GM23248 (cell line): Measurements from ENCODE around the gene WDR87. TPM values are rescaled to one million over a fixed set of nuclear protein-coding genes. Genes with fewer than 3 reads are reported as not detected.
"Not testable (repeated sequence)": the region's sequence is repeated elsewhere in the genome, so short reads cannot be mapped to it uniquely, and the experiment has no call there.

ENCODE experiments used
- DNase-seq: peaks from one replicate; pipeline ENCODE4 v3.0.0-alpha.2; 2015
- H2AFZ ChIP-seq: fragments of 200-600 bp; sonication (generic); 2 replicates; pipeline ENCODE4 v1.6.1; 2016; ENCODE audit warnings: antibody characterized with exemption
- H3F3A ChIP-seq: fragments of 200-600 bp; sonication (generic); 2 replicates; pipeline ENCODE4 v1.6.1; 2016; ENCODE audit warnings: mild to moderate bottlenecking, antibody characterized with exemption, mixed run types; ENCODE audit not compliant: insufficient read depth
- H3K27ac ChIP-seq: fragments of 200-600 bp; sonication (generic); 2 replicates; pipeline ENCODE4 v1.5.1; 2016; ENCODE audit warnings: mild to moderate bottlenecking
- H3K27me3 ChIP-seq: fragments of 200-600 bp; sonication (generic); replicated peaks from 2 replicates; pipeline ENCODE4 v1.6.1; 2016; ENCODE audit warnings: mild to moderate bottlenecking; ENCODE audit not compliant: insufficient read depth
- H3K36me3 ChIP-seq: fragments of 200-600 bp; sonication (generic); 2 replicates; pipeline ENCODE4 v1.6.1; 2016; ENCODE audit warnings: low read depth, mild to moderate bottlenecking
- H3K4me1 ChIP-seq: fragments of 200-600 bp; sonication (generic); 2 replicates; pipeline ENCODE4 v1.6.1; 2016; ENCODE audit warnings: mild to moderate bottlenecking; ENCODE audit not compliant: insufficient read depth
- H3K4me2 ChIP-seq: fragments of 200-600 bp; sonication (generic); one replicate; pipeline ENCODE4 v1.6.1; 2016; ENCODE audit warnings: mild to moderate bottlenecking; ENCODE audit not compliant: unreplicated experiment
- H3K4me3 ChIP-seq: fragments of 200-600 bp; sonication (generic); 2 replicates; pipeline ENCODE4 v1.5.1; 2016; ENCODE audit warnings: mild to moderate bottlenecking
- H3K79me2 ChIP-seq: fragments of 200-600 bp; sonication (generic); 2 replicates; pipeline ENCODE4 v1.6.1; 2016; ENCODE audit warnings: mild to moderate bottlenecking; ENCODE audit not compliant: insufficient read depth
- H3K9ac ChIP-seq: fragments of 200-600 bp; sonication (generic); 2 replicates; pipeline ENCODE4 v1.6.1; 2016; ENCODE audit warnings: mild to moderate bottlenecking
- H3K9me2 ChIP-seq: fragments of 200-600 bp; sonication (generic); 2 replicates; pipeline ENCODE4 v1.6.1; 2016; ENCODE audit warnings: mixed run types, mild to moderate bottlenecking, moderate library complexity; ENCODE audit not compliant: insufficient read depth
- H3K9me3 ChIP-seq: fragments of 200-600 bp; sonication (generic); one replicate; pipeline ENCODE4 v1.6.1; 2017; ENCODE audit warnings: low read depth
- H4K20me1 ChIP-seq: fragments of 200-600 bp; sonication (generic); 2 replicates; pipeline ENCODE4 v1.6.0; 2016; ENCODE audit not compliant: insufficient read depth
- EZH2 ChIP-seq: fragments of 200-600 bp; sonication (generic); IDR thresholded peaks from 2 replicates; pipeline ENCODE4 v1.6.1; 2018; ENCODE audit warnings: antibody characterized with exemption, mild to moderate bottlenecking; ENCODE audit not compliant: insufficient read depth, poor library complexity, severe bottlenecking
- EZH2phosphoT487 ChIP-seq: fragments of 200-600 bp; sonication (generic); IDR thresholded peaks from 2 replicates; pipeline ENCODE4 v1.6.1; 2018; ENCODE audit warnings: antibody characterized with exemption, moderate library complexity, mild to moderate bottlenecking, low read depth; ENCODE audit not compliant: insufficient read depth
- WGBS, 2 experiments: methylation state at CpG; one replicate each; pipeline ENCODE4 v1.1.6; 2015 to 2017; ENCODE audit warnings: low lambda C conversion rate in 2 of 2, low coverage in 1 of 2; ENCODE audit errors: missing lambda C conversion rate in 2 of 2; 5-methylcytosine and 5-hydroxymethylcytosine counted together
- in situ Hi-C: fragments of 300-500 bp; cut with MboI; formaldehyde crosslinking; loops from 2 replicates; pipeline ENCODE4 v1.15.0; 2020
- polyA plus RNA-seq: library from polyadenylated mRNA; unstranded; fragments of >200 nt; fragmentation: Nextera tagmentation; extraction: Ambion mirVana; gene quantifications from 2 replicates; pipeline ENCODE4 v1.2.1, GENCODE V29; 2016
- total RNA-seq: library from RNA; depleted of rRNA; stranded (reverse); fragments of >200 nt; shearing (Covaris generic); gene quantifications from 2 replicates; pipeline ENCODE4 v1.2.3, GENCODE V29; 2014

WDR87 gene
- total and polyA plus RNA-seq, 2 experiments from 2014 or later: not detected

GRCh38 chr19:37926255-37926654, 19.9 kb upstream of the WDR87 start:
- Histone ChIP-seq H3K79me2 (peaks cover 100% of the 10 kb centered on the region), H4K20me1 (no peaks in the 10 kb centered on the region), H3K27me3 (no peaks in the 10 kb centered on the region), H2AFZ (no peak overlapping the region), H3K9ac (no peak overlapping the region), H3K4me3 (no peak overlapping the region), H3K4me1 (peaks cover under 1% of the 10 kb centered on the region; the same call in 1 of the 2 replicates), H3F3A (no peaks in the 10 kb centered on the region), H3K9me2 (no peaks in the 10 kb centered on the region), H3K36me3 (no peaks in the 10 kb centered on the region), H3K4me2 (no peak overlapping the region), H3K27ac (no peak overlapping the region), H3K9me3 (no peaks in the 10 kb centered on the region)
- TF ChIP-seq EZH2phosphoT487: no peak
- no peak for TF ChIP-seq EZH2
- DNase-seq: no peak
- in situ Hi-C loops: no loop called here
- WGBS, 2 experiments: 77 to 82% methylated on average over 10 of the region's 10 CpGs

GRCh38 chr19:37925212-37925611, 18.8 kb upstream of the WDR87 start:
- Histone ChIP-seq H3K9ac (no peak overlapping the region), H3K4me2 (no peak overlapping the region), H3K79me2 (peaks cover 100% of the 10 kb centered on the region), H3F3A (no peaks in the 10 kb centered on the region), H2AFZ (no peak overlapping the region), H3K36me3 (no peaks in the 10 kb centered on the region), H4K20me1 (no peaks in the 10 kb centered on the region), H3K9me2 (no peaks in the 10 kb centered on the region), H3K4me3 (no peak overlapping the region), H3K9me3 (no peaks in the 10 kb centered on the region), H3K27me3 (no peaks in the 10 kb centered on the region), H3K4me1 (no peaks in the 10 kb centered on the region), H3K27ac (no peak overlapping the region)
- WGBS, 2 experiments: 95 to 100% methylated on average over 3 of the region's 3 CpGs
- TF ChIP-seq EZH2 (no peak), EZH2phosphoT487 (no peak)
- DNase-seq: no peak
- in situ Hi-C loops: no loop called here

GRCh38 chr19:37924573-37924972, 18.2 kb upstream of the WDR87 start:
- not testable (repeated sequence) for H3K4me3 ChIP-seq, H3K9me2 ChIP-seq, H3K4me2 ChIP-seq, H3K9ac ChIP-seq, H3K36me3 ChIP-seq, H4K20me1 ChIP-seq, H2AFZ ChIP-seq, H3K27me3 ChIP-seq, H3K4me1 ChIP-seq, H3K27ac ChIP-seq, DNase-seq, H3K9me3 ChIP-seq, H3F3A ChIP-seq
- H3K79me2 ChIP-seq: peaks cover 100% of the 10 kb centered on the region
- in situ Hi-C loops: loop anchor here (25.0 kb wide), 1 partner anchor 163 kb away; no protein-coding TSS in a partner anchor
- 97 to 98% methylated on average over 8 of the region's 8 CpGs for WGBS, 2 experiments

GRCh38 chr19:37920591-37921450, 14.4 kb upstream of the WDR87 start:
- WGBS, 2 experiments: 93% methylated on average over 23 of the region's 23 CpGs
- H3K27ac ChIP-seq: no peak overlapping the region
- peaks cover 100% of the 10 kb centered on the region for H3K79me2 ChIP-seq
- TF ChIP-seq EZH2phosphoT487 (no peak), EZH2 (no peak)
- no peaks in the 10 kb centered on the region for H3K36me3 ChIP-seq
- no peaks in the 10 kb centered on the region for H3F3A ChIP-seq
- no peaks in the 10 kb centered on the region for H4K20me1 ChIP-seq
- H3K27me3 ChIP-seq: no peaks in the 10 kb centered on the region
- no peaks in the 10 kb centered on the region for H3K9me2 ChIP-seq
- no peaks in the 10 kb centered on the region for H3K9me3 ChIP-seq
- H3K4me1 ChIP-seq: no peaks in the 10 kb centered on the region
- DNase-seq: no peak
- in situ Hi-C loops: loop anchor here (25.0 kb wide), 1 partner anchor 166 kb away; no protein-coding TSS in a partner anchor
- no peak overlapping the region for H3K9ac ChIP-seq
- no peak overlapping the region for H3K4me2 ChIP-seq
- H3K4me3 ChIP-seq: no peak overlapping the region
- H2AFZ ChIP-seq: no peak overlapping the region

- Histone ChIP-seq H3K4me3 (no peak overlapping the region), H3K27ac (no peak overlapping the region), H3K4me2 (no peak overlapping the region), H4K20me1 (no peaks in the 10 kb centered on the region), H2AFZ (no peak overlapping the region), H3K79me2 (peaks cover 100% of the 10 kb centered on the region), H3K36me3 (no peaks in the 10 kb centered on the region), H3K9me2 (no peaks in the 10 kb centered on the region), H3K4me1 (no peaks in the 10 kb centered on the region), H3K9me3 (no peaks in the 10 kb centered on the region), H3F3A (no peaks in the 10 kb centered on the region), H3K27me3 (no peaks in the 10 kb centered on the region), H3K9ac (no peak overlapping the region)
- DNase-seq: no peak
- in situ Hi-C loops: loop anchor here (25.0 kb wide), 1 partner anchor 172 kb away; no protein-coding TSS in a partner anchor
- 93 to 100% methylated on average over 2 of the region's 2 CpGs for WGBS, 2 experiments
- no peak for TF ChIP-seq EZH2phosphoT487
- TF ChIP-seq EZH2: no peak
Measured at GRCh38 chr19:37914908-37915307, 8.5 kb upstream of the WDR87 start.
